Neuron (in vitro differentiated cells): ENCODE results near the gene LMTK2.
"Not testable (repeated sequence)": the region's sequence is repeated elsewhere in the genome, so short reads cannot be mapped to it uniquely, and the experiment has no call there.

Source experiments
- H2AFZ ChIP-seq: one replicate; pipeline ENCODE4 v1.6.1; 2013; ENCODE audit warnings: low read depth, mild to moderate bottlenecking, inconsistent platforms, low read length, moderate library complexity
- H3K27me3 ChIP-seq: one replicate; pipeline ENCODE4 v1.6.1; 2013; ENCODE audit warnings: low read length; ENCODE audit not compliant: insufficient read depth
- H3K36me3 ChIP-seq: one replicate; pipeline ENCODE4 v1.6.1; 2013; ENCODE audit warnings: low read length; ENCODE audit not compliant: insufficient read depth
- H3K4me1 ChIP-seq: one replicate; pipeline ENCODE4 v1.6.1; 2013; ENCODE audit warnings: low read length; ENCODE audit not compliant: insufficient read depth
- H3K4me3 ChIP-seq: 2 replicates; pipeline ENCODE4 v1.5.1; 2013; ENCODE audit warnings: mild to moderate bottlenecking, low read length, moderate library complexity
- H3K9me3 ChIP-seq: one replicate; pipeline ENCODE4 v1.6.1; 2013; ENCODE audit warnings: low read length

The LMTK2 gene

DNA sequence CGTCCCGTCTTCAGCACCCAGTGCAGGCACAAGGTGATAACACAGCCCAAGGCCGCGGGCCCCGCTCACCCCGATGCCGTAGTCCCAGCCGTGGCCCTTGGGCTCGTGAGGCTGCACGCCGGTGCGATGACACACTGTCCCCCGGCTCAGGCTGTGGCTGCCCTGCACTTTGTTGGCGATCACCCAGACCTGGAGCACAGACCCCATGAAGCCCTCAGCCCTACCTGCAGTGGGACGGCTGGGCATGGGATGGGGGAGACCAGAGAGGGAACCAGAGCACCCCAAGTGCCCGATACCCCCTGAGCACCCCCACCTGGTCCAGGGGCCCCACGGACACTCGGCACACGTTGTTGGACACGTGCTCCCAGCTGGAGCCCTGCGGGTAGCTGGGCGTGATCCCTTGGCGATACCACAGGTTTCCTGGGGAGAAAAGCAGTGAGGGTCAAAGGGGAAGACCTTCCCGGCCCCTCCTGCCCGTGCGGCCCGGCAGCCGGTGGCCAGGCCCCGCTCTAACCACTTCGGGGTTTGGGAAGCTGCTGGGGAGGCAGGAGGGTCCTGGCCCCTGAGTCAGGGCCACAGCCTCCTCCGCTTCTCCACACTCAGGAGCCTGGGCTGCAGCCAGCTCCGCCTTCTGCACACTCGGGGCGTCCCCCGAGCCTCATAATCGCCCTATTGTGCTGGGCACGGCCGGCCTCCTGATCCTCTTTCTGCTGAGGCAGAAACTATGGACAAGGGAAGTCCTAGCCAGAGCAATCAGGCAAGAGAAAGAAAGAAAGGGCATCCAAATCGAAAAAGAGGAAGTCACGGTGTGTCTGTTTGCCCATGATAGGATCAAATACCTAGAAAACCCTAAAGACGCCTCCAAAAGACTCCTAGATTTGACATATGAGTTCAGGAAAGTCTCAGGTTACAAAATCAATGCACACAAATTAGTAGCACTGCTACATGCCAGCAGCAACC lies 111.2 kb downstream of the LMTK2 start:
- Histone ChIP-seq H3K36me3 (peaks cover 20% of the 10 kb centered on the region), H3K4me1 (no peaks in the 10 kb centered on the region), H3K27me3 (no peaks in the 10 kb centered on the region), H2AFZ (no peak overlapping the region), H3K4me3 (no peak overlapping the region), H3K9me3 (no peaks in the 10 kb centered on the region)

DNA sequence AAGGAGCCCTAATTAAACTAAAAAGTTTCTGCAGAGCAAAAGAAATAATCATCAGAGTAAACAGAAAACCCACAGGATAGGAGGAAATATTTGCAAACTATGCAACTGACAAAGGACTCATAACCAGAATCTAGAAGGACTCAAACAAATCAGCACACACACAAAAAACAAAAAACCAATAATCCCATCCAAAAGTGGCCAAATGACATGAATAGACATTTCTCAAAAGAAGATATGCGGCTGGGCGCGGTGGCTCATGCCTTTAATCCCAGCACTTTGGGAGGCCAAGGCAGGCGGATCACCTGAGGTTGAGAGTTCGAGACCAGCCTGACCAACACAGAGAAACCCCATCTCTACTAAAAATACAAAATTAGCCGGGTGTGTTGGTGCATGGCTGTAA lies 112.7 kb downstream of the LMTK2 start:
- not testable (repeated sequence) for H3K4me3 ChIP-seq, H3K27me3 ChIP-seq, H3K9me3 ChIP-seq, H3K4me1 ChIP-seq, H2AFZ ChIP-seq
- H3K36me3 ChIP-seq: peaks cover 20% of the 10 kb centered on the region

DNA sequence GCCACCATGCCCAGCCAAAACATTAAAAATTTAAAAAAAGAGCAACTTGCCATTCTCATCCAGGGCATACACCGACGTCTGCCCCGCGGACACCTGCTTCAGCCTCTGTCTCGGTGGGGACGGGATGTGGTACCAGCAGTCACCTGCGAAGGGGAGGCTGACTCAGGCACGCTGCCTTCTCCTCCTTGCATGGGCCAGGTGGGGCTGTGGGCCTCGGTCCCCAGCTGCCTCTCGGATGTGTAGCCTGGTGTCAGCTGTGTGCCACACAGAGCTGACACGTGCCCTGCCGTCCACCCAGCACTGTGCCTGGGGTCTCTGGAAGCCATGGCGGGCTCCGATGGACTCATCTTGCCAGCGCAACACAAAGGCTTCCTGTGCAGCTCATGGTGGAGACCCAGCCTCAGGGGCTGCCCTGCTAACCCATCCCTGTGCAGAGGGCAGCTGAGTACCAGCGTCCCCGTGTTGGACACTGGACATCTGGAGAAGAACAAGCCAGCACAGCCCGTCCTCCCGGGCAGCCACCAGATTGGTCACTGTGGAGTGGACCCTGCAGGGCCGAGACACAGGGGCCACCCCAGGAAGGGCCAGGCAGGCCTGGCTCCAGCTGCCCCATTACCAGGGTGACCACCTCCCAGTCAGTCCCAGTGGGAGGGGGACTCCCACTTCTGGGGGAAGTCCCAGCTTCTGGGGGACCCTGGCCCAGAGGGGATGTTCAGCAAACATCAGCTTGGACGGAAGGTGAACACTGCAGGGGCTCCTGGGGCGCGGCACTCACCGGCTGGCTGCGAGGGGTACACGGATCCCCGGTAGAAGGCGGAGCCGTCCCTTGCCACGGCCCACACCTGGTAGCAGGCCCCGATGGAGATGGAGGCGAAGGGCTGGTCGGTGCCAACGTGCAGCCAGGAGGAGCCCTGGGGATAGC lies 115.2 kb downstream of the LMTK2 start:
- Histone ChIP-seq H3K4me1 (no peaks in the 10 kb centered on the region), H3K4me3 (no peak overlapping the region), H3K9me3 (no peaks in the 10 kb centered on the region), H3K36me3 (peaks cover 23% of the 10 kb centered on the region), H2AFZ (no peak overlapping the region), H3K27me3 (no peaks in the 10 kb centered on the region)

DNA sequence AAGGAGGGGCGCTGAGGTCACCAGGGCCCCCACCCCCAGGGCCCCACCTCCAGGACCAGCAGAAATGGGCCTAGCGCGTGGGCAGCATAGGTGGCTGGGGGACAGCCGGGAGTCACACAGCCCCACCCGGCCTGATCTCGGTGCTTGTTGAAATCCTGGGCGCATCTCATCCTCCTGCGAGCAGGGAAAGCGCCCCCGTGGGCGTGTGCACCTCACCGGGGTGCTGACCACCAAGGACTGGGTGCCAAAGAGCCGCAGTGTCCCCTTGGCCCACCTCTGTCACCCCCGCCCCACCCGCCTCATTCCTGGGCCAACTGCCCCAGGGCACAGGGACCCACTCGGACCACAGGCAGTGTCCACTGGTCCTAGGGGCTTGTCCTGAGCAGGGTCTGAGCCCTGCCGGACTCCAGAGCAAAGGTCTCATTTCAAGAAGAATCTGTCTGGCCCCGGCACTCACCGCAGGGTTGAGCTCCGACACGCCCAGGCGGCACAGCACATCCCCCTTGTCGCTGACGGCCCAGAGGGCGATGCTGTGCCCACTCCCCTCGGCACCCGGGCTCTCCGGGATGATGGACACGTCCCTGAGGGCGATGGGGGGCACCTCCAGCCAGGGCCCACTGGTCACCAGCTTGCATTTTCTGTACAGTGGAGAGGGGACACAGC lies 116.0 kb downstream of the LMTK2 start:
- Histone ChIP-seq H3K4me1 (no peaks in the 10 kb centered on the region), H2AFZ (no peak overlapping the region), H3K27me3 (no peaks in the 10 kb centered on the region), H3K4me3 (no peak overlapping the region), H3K9me3 (no peaks in the 10 kb centered on the region), H3K36me3 (peaks cover 23% of the 10 kb centered on the region)

DNA sequence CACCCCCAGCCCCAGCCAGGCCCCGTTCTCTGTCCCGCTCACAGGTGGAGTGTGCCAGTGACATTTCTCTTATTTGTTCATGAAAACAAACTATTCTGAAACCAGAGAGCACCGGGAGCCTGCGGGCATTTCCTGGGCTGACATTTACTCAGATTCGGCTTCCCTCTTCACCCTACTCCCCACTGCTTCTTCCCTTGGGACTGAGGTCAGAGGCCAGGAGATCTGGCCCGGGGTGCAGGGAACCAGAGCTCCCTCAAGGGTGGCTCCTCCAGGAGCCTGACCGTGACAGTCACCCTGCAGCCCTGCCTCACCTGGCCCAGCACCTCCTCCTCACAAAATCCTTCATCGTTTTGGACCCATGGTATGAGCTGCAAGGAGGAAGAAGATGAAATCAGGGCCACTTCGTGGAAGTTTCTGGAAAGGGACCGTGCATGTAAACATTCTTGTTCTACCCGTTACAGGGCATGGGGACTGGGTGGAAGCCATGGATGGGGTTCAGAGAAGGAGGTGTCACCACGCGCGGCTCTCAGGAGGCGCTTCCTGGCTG lies 116.8 kb downstream of the LMTK2 start:
- no peaks in the 10 kb centered on the region for H3K4me1 ChIP-seq
- H3K27me3 ChIP-seq: no peaks in the 10 kb centered on the region
- peaks cover 24% of the 10 kb centered on the region for H3K36me3 ChIP-seq
- H2AFZ ChIP-seq: no peak overlapping the region
- no peaks in the 10 kb centered on the region for H3K9me3 ChIP-seq
- no peak overlapping the region for H3K4me3 ChIP-seq

DNA sequence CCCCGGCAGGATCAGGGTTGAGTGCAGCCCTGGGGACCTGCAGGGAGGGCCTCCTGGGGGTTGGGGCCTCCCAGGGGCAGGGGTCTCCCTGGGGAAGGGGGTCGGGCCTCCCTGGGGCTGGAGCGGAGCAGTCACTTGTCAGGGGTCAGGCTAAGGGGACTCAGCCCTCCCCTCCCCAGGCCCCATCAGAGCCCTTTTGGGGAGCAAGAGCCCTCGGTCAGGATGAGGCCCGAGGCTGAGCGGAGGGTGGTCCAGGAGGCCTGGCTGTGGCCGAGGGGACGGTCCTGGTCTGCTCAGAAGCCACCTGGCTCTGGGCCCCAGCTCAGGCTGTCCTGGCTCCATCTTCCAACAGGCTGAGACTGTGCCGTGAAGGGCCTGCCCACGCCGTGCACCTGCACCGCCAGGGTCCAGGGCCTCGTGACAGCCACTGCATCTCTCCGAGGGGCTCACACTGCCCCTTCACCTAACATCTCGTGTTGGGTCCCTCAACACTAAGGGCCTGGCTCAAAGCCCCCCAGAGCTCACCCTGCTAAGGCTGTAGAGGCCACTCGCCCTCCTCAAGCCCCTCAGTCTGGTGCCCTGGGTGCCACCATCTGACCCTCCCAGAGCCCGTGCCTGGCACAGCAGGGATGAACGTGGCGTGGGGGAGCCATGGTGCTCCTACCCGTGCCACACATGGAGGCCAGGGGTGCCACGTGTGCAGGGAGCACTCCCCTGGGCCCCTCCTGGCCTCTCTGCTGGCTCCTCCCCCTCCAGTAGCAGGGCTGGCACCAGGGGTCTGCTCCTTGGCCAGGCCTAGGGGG lies 117.4 kb downstream of the LMTK2 start:
- Histone ChIP-seq H3K36me3 (peaks cover 24% of the 10 kb centered on the region), H3K27me3 (no peaks in the 10 kb centered on the region), H3K4me1 (no peaks in the 10 kb centered on the region), H3K9me3 (no peaks in the 10 kb centered on the region), H2AFZ (no peak overlapping the region), H3K4me3 (no peak overlapping the region)

DNA sequence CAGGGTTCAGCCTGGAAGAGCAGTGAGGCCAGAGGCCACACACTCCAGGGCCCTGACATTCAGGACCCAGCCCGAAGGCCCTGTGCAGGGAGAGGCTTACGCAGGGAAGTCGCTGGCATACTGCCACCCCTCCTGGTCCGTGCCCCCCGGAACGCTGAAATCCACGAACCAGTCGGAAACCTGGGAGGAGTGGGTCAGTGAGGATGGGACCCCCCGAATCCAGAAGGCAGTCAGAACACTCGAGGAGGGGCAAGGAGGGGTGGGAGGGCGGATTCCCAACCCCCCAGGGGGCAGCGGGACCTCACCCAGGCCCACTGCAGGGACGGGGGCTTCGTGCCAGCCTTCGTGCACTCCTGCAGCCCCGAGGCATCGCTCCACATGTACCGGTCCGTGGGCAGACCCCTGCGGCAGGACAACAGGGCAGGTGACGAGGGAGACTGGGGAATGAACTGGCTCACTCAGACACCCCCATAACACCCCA lies 118.1 kb downstream of the LMTK2 start:
- Histone ChIP-seq H3K36me3 (peaks cover 26% of the 10 kb centered on the region), H3K4me3 (no peak overlapping the region), H3K27me3 (no peaks in the 10 kb centered on the region), H3K4me1 (no peaks in the 10 kb centered on the region), H3K9me3 (no peaks in the 10 kb centered on the region), H2AFZ (no peak overlapping the region)

DNA sequence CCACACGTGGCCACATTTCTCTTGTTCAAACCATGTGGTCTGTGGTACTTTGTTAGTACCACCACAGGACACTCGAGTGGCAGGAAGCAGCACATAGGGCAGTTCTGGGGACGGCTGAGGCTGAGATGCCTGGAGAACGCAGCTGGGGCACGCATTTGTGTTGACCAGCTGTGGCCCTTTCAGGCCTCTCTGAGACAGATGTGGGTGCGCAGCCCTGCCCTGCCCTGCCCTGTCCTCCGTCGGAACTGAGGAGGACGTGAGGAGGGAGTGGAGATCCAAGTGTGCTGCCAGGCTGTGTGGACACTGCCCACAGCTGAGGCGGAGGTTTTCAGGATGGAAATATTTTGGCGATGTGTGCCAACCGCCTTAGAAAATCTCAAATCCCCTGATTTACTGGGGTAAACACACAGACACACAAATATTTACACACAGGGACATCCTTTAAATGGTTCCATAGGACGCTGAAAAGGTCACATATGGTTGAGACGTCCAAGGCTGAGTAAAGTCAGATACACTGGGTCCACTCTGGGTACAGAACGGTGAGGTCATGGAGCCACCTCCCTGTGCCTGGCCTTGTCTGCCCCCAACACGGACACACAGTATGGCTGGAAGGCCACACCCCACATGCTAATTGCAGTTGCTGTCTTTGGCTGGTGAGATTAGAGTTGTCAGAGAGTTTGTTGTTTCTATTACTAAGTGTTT lies 119.4 kb downstream of the LMTK2 start:
- Histone ChIP-seq H3K9me3 (no peaks in the 10 kb centered on the region), H3K4me1 (no peaks in the 10 kb centered on the region), H3K4me3 (no peak overlapping the region), H2AFZ (no peak overlapping the region), H3K36me3 (peaks cover 33% of the 10 kb centered on the region), H3K27me3 (no peaks in the 10 kb centered on the region)

DNA sequence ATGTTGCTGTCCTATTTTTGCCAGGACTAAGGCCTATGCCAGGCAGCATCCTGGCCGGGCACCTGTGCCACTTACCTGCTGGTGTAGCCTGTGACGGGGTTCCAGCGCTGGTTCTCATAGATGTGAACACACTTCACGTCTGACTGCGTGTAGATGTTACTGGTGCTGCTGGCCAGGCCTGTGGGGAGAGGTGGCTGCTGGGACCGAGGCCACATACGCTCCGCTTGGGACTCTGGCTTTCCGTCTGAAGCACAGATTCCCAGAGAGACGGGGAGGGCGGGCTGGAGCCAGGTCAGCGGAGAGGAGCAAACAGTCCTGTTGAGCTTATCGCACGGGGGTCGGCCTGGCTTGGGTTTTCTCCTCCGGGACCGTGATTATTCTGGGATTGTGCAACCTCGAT lies 121.3 kb downstream of the LMTK2 start:
- no peaks in the 10 kb centered on the region for H3K4me1 ChIP-seq
- H3K27me3 ChIP-seq: no peaks in the 10 kb centered on the region
- no peak overlapping the region for H3K4me3 ChIP-seq
- H3K36me3 ChIP-seq: peaks cover 23% of the 10 kb centered on the region
- no peaks in the 10 kb centered on the region for H3K9me3 ChIP-seq
- H2AFZ ChIP-seq: no peak overlapping the region

DNA sequence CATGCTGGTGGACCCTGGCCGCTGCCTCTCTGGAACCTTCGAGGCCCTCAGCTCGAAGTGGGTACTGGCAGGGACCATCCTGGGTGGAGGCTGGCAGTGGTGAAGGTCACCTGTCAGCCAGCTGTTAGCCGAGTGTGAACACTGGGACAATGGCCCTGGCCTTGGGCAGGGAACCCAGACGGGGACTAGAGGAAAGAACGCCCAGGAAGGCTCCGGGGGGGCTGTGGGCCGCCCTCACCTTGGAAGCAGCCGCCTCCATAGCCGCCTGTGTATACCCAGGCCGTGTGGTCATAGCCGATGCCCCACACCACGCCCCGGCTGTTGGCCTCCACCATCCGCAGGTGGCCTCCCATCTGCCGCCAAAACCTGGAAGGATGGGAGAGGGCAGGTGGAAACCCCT lies 122.1 kb downstream of the LMTK2 start:
- H3K4me3 ChIP-seq: no peak overlapping the region
- H3K4me1 ChIP-seq: no peaks in the 10 kb centered on the region

DNA sequence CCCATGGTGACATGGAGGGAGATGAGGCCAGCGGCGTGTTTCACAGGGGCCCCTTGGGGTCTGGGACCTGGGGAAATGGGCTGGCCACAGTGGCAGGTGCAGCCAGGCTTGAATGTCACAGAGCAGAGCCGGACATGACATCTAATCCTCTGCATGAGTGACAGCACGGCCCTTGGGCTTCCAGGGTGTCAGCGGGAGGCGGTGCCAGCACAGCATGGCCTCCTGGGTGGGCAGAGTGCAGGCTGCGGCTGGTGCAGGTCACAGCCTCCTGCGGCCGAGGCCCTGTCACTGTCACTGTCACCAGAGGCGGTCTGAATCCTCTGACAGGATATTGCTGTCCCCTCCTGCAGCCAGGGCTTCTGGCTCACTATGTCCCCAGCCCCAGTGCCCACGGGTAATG lies 122.8 kb downstream of the LMTK2 start:
- Histone ChIP-seq H3K4me1 (no peaks in the 10 kb centered on the region), H3K9me3 (no peaks in the 10 kb centered on the region), H2AFZ (no peak overlapping the region), H3K36me3 (peaks cover 24% of the 10 kb centered on the region), H3K27me3 (no peaks in the 10 kb centered on the region), H3K4me3 (no peak overlapping the region)

More for the DNA sequence above, 122.1 kb downstream of the LMTK2 start:
- Histone ChIP-seq H2AFZ (no peak overlapping the region), H3K27me3 (no peaks in the 10 kb centered on the region), H3K36me3 (peaks cover 23% of the 10 kb centered on the region), H3K9me3 (no peaks in the 10 kb centered on the region)
